B cell (primary cell): Measurements from ENCODE around the gene UBA5. TPM values are rescaled to one million over a fixed set of nuclear protein-coding genes. Genes with fewer than 3 reads are reported as not detected.

Experiments used
- ATAC-seq: fragments of 200-7000 bp; cut with Tn5 transposase; one replicate; pipeline ENCODE4 v1.10.0; 2021; ENCODE audit warnings: low read depth, mild to moderate bottlenecking, moderate number of reproducible peaks, moderate library complexity
- CTCF ChIA-PET: fragments of 350-600 bp; sonication (Branson Sonifier 250); formaldehyde crosslinking; loops from one replicate; lab custom pipeline; 2021; ENCODE audit warnings: antibody characterized with exemption, inconsistent platforms; lab: Charles Lee
- POLR2A ChIA-PET: fragments of 350-600 bp; sonication (Branson Sonifier 250); formaldehyde crosslinking; loops from one replicate; lab custom pipeline; 2021; ENCODE audit warnings: antibody characterized with exemption; lab: Charles Lee
- DNase-seq: peaks from one replicate; pipeline ENCODE4 v3.0.0; 2013
- H2AFZ ChIP-seq: 2 replicates; pipeline ENCODE4 v1.6.1; 2012; ENCODE audit warnings: mild to moderate bottlenecking, low read depth, low read length; ENCODE audit not compliant: insufficient read depth, poor library complexity, severe bottlenecking
- H3K27ac ChIP-seq, 2 donors: 1 replicate in 1 of 2; 2 replicates in 1 of 2; pipeline ENCODE4 v1.5.1; 2012 to 2013; ENCODE audit warnings: low read length in 2 of 2, mild to moderate bottlenecking in 2 of 2, moderate library complexity in 1 of 2
- H3K27me3 ChIP-seq, 4 experiments: fragments of 200-600 bp in 1 of 4; sonication (generic) in 1 of 4; replicated peaks in 1 of 4; 1 replicate in 2 of 4; 2 replicates in 2 of 4; pipeline versions ENCODE4 v1.6.1 to v1.7.0; 2013 to 2016; ENCODE audit warnings: low read length in 3 of 4, mild to moderate bottlenecking in 2 of 4, mixed read lengths in 1 of 4, moderate library complexity in 1 of 4; ENCODE audit not compliant: insufficient read depth in 4 of 4, control insufficient read depth in 3 of 4; ENCODE audit errors: control extremely low read depth in 1 of 4
- H3K36me3 ChIP-seq, 2 experiments: replicated peaks in 1 of 2; 1 replicate in 1 of 2; 2 replicates in 1 of 2; pipeline versions ENCODE4 v1.6.1 to v1.7.1; 2013; ENCODE audit warnings: low read length in 1 of 2; ENCODE audit not compliant: insufficient read depth in 2 of 2, control insufficient read depth in 1 of 2; ENCODE audit errors: control extremely low read depth in 1 of 2, extremely low read depth in 1 of 2
- H3K4me1 ChIP-seq, 2 donors: fragments of 200-600 bp in 1 of 2; sonication (generic) in 1 of 2; 1 replicate in 1 of 2; 2 replicates in 1 of 2; pipeline versions ENCODE4 v1.5.1 to v1.6.1; 2013 to 2017; ENCODE audit warnings: low read length in 2 of 2; ENCODE audit not compliant: control insufficient read depth in 2 of 2, insufficient read depth in 2 of 2
- H3K4me2 ChIP-seq: replicated peaks from 2 replicates; pipeline ENCODE3; 2012; ENCODE audit warnings: mild to moderate bottlenecking, low read depth, low read length; ENCODE audit not compliant: poor library complexity, severe bottlenecking
- H3K4me3 ChIP-seq, 5 experiments: fragments of 200-600 bp in 1 of 5; sonication (generic) in 1 of 5; 1 replicate in 3 of 5; 2 replicates in 2 of 5; pipeline versions ENCODE4 v1.5.1 to v1.7.0; 2011 to 2016; ENCODE audit warnings: low read length in 4 of 5, mild to moderate bottlenecking in 4 of 5, low read depth in 2 of 5, control low read depth in 1 of 5, moderate library complexity in 1 of 5; ENCODE audit not compliant: insufficient read depth in 1 of 5; ENCODE audit errors: control extremely low read depth in 1 of 5, extremely low read depth in 1 of 5
- H3K79me2 ChIP-seq: fragments of 200-600 bp; sonication (generic); one replicate; pipeline ENCODE4 v1.6.0; 2016; ENCODE audit warnings: low read length; ENCODE audit not compliant: control insufficient read depth, insufficient read depth
- H3K9ac ChIP-seq: fragments of 200-600 bp; sonication (generic); 2 replicates; pipeline ENCODE4 v1.6.1; 2017; ENCODE audit warnings: mild to moderate bottlenecking, low read length, moderate library complexity
- H3K9me3 ChIP-seq, 3 donors: one replicate each; pipeline versions ENCODE4 v1.6.1 to v1.7.1; 2013; ENCODE audit warnings: low read length in 2 of 3; ENCODE audit not compliant: control insufficient read depth in 2 of 3, insufficient read depth in 1 of 3; ENCODE audit errors: control extremely low read depth in 1 of 3
- H4K20me1 ChIP-seq: 2 replicates; pipeline ENCODE4 v1.6.0; 2012; ENCODE audit warnings: mild to moderate bottlenecking, low read length; ENCODE audit not compliant: insufficient read depth, control insufficient read depth, poor library complexity, severe bottlenecking
- H3K27ac Mint-ChIP-seq: one replicate; pipeline ENCODE4 v1.8.0; 2021; ENCODE audit warnings: mixed read lengths
- H3K27me3 Mint-ChIP-seq: one replicate; pipeline ENCODE4 v1.8.0; 2021; ENCODE audit warnings: mixed read lengths
- H3K4me1 Mint-ChIP-seq: one replicate; pipeline ENCODE4 v1.8.0; 2021; ENCODE audit warnings: mixed read lengths
- H3K4me3 Mint-ChIP-seq: one replicate; pipeline ENCODE4 v1.8.0; 2021; ENCODE audit warnings: mixed read lengths
- H3K9me3 Mint-ChIP-seq: one replicate; pipeline ENCODE4 v1.8.0; 2022; ENCODE audit warnings: mixed read lengths; ENCODE audit not compliant: insufficient read depth
- CTCF ChIP-seq: fragments of 200-600 bp; IDR thresholded peaks from one replicate; pipeline ENCODE4 v1.8.0; 2022; ENCODE audit warnings: antibody characterized with exemption, mild to moderate bottlenecking
- EZH2 ChIP-seq: IDR thresholded peaks from 2 replicates; pipeline ENCODE4 v1.6.1; 2012; ENCODE audit warnings: borderline replicate concordance, low read depth, mild to moderate bottlenecking, moderate library complexity, low read length; ENCODE audit not compliant: insufficient read depth, poor library complexity, severe bottlenecking
- WGBS: methylation state at CpG from one replicate; pipeline ENCODE4 v1.1.5; 2013; ENCODE audit warnings: missing lambda C conversion rate; ENCODE audit not compliant: insufficient coverage; 5-methylcytosine and 5-hydroxymethylcytosine counted together
- intact Hi-C: fragments of 100-400 bp; cut with micrococcal nuclease; formaldehyde crosslinking; loops from one replicate; pipeline ENCODE4 v1.10.0; 2022
- polyA plus RNA-seq: library from polyadenylated mRNA; depleted of rRNA; stranded (reverse); fragments of >200 nt; gene quantifications from 2 replicates; pipeline ENCODE4 v1.2.3, GENCODE V29; 2012
- total RNA-seq, 2 donors: library from RNA; stranded (reverse); fragments of 120-200 nt in 1 of 2; gene quantifications; 1 replicate in 1 of 2; 2 replicates in 1 of 2; pipeline versions ENCODE4 v1.2.3 to v1.2.4, GENCODE V29; 2013 to 2022

Gene UBA5
- total and polyA plus RNA-seq, 2 donors (not counting 1 experiment from before 2014, with no cell fraction given), result 17.4 to 41.0 TPM

- no peak overlapping the region for H3K4me2 ChIP-seq
- H3K27me3 ChIP-seq, result no peaks in the 10 kb centered on the region
- ATAC-seq (no peak), DNase-seq (no peak)
- H4K20me1 ChIP-seq, result no peaks in the 10 kb centered on the region
- no peak overlapping the region for H2AFZ ChIP-seq
- H3K9ac ChIP-seq, result no peak overlapping the region
- POLR2A ChIA-PET, result no interaction called here
- H3K9me3 ChIP-seq, result no peaks in the 10 kb centered on the region
- no peak overlapping the region for H3K27ac Mint-ChIP-seq
- TF ChIP-seq EZH2 (no peak), CTCF (no peak)
- no peaks in the 10 kb centered on the region for H3K4me1 Mint-ChIP-seq
- no peaks in the 10 kb centered on the region for H3K9me3 Mint-ChIP-seq
- H3K27ac ChIP-seq, result no peak overlapping the region
- H3K4me3 ChIP-seq, result no peak overlapping the region
- H3K36me3 ChIP-seq, result peaks cover 4 to 28% of the 10 kb centered on the region in 2 experiments
- CTCF ChIA-PET, result no interaction called here
- intact Hi-C loops, result no loop called here
- H3K27me3 Mint-ChIP-seq, result no peaks in the 10 kb centered on the region
- no peaks in the 10 kb centered on the region for H3K79me2 ChIP-seq
- H3K4me3 Mint-ChIP-seq, result no peak overlapping the region
- no peaks in the 10 kb centered on the region for H3K4me1 ChIP-seq
Observed at GRCh38 chr3:132682201-132682600, 22.1 kb downstream of the UBA5 start.

DNA sequence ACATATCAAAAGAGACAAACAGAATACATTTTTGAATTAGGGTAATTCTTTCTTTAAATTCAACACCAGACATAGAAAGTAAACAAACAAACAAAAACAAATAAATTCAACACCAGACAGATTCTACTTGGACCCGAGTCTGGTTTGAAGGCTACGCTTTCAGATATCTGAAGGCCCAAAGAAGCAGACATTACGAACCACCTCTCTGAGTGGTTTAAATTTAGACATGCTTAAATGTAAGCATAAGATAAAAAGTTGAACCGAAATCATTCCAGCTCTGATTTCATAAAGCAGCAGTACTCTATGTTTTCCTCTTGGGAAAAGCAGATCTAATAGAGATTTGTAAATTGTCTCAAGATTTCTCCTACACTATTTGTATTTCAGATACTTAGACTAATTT is 29.9 kb downstream of the UBA5 start:
- no peaks in the 10 kb centered on the region for H3K27me3 Mint-ChIP-seq
- Histone ChIP-seq H4K20me1 (no peaks in the 10 kb centered on the region), H3K79me2 (no peaks in the 10 kb centered on the region), H3K36me3 (peaks cover 11 to 40% of the 10 kb centered on the region in 2 experiments), H3K4me2 (no peak overlapping the region), H3K27ac (no peak overlapping the region), H3K9me3 (peaks cover 0 to 1% (median 0%) of the 10 kb centered on the region in 3 donors), H2AFZ (no peak overlapping the region), H3K4me3 (no peak overlapping the region), H3K4me1 (no peaks in the 10 kb centered on the region), H3K9ac (no peak overlapping the region), H3K27me3 (no peaks in the 10 kb centered on the region)
- ChIA-PET POLR2A (no interaction called here), CTCF (no interaction called here)
- no peaks in the 10 kb centered on the region for H3K9me3 Mint-ChIP-seq
- WGBS, result 100% methylated on average over 1 of the region's 4 CpGs
- H3K4me3 Mint-ChIP-seq, result no peak overlapping the region
- no peak for TF ChIP-seq EZH2
- TF ChIP-seq CTCF, result no peak
- no peak overlapping the region for H3K27ac Mint-ChIP-seq
- DNase-seq, result no peak
- H3K4me1 Mint-ChIP-seq, result no peaks in the 10 kb centered on the region
- intact Hi-C loops, result no loop called here
- no peak for ATAC-seq
